H54 (cell line): ENCODE measurements around the gene TIGIT.
A peak's percentile ranks its signal among the peaks of the same experiment; 100 is the strongest.

Experiments
- DNase-seq: peaks from one replicate; pipeline ENCODE4 v3.0.0; 2011; ENCODE audit warnings: low spot score, mixed read lengths; ENCODE audit not compliant: insufficient read length
- FAIRE-seq: peaks from 3 replicates; lab custom pipeline; 2011; peaks lifted over from hg19 to GRCh38; lab: Jason Lieb, UNC
- POLR2A ChIP-seq: IDR thresholded peaks from 2 replicates; pipeline ENCODE4 v1.6.1; 2011; ENCODE audit warnings: low read depth, mild to moderate bottlenecking, low read length

Gene TIGIT

GRCh38 chr3:114327665-114328064 is 33.8 kb downstream of the TIGIT start:
- FAIRE-seq = no peak
- DNase-seq = no peak
- no peak for TF ChIP-seq POLR2A

GRCh38 chr3:114328345-114328744 is 34.5 kb downstream of the TIGIT start:
- no peak for FAIRE-seq
- no peak for TF ChIP-seq POLR2A
- no peak for DNase-seq

GRCh38 chr3:114329823-114330222 is 36.0 kb downstream of the TIGIT start:
- no peak for FAIRE-seq
- no peak for DNase-seq
- no peak for TF ChIP-seq POLR2A

- no peak for TF ChIP-seq POLR2A
- FAIRE-seq = no peak
- no peak for DNase-seq
Observed at GRCh38 chr3:114331007-114331406, 37.2 kb downstream of the TIGIT start.

- no peak for FAIRE-seq
- no peak for TF ChIP-seq POLR2A
- DNase-seq = no peak
Observed at GRCh38 chr3:114331710-114332109, 37.9 kb downstream of the TIGIT start.

- DNase-seq = no peak
- FAIRE-seq = no peak
- TF ChIP-seq POLR2A = no peak
Observed at GRCh38 chr3:114332342-114333179, 38.7 kb downstream of the TIGIT start.

GRCh38 chr3:114333180-114333922 is 39.5 kb downstream of the TIGIT start:
- FAIRE-seq (no peak), DNase-seq (no peak)

GRCh38 chr3:114333923-114334240 is 40.1 kb downstream of the TIGIT start:
- DNase-seq (no peak), FAIRE-seq (no peak)
- no peak for TF ChIP-seq POLR2A

More at GRCh38 chr3:114333180-114333922, 39.5 kb downstream of the TIGIT start:
- TF ChIP-seq POLR2A = no peak

GRCh38 chr3:114336122-114336697 is 42.4 kb downstream of the TIGIT start:
- TF ChIP-seq POLR2A = no peak
- peak; percentile 36 for FAIRE-seq
- DNase-seq = no peak

GRCh38 chr3:114336857-114337256 is 43.0 kb downstream of the TIGIT start:
- DNase-seq = no peak
- TF ChIP-seq POLR2A = no peak
- FAIRE-seq = no peak

- no peak for TF ChIP-seq POLR2A
- DNase-seq = no peak
- FAIRE-seq = no peak
Observed at GRCh38 chr3:114338651-114339357, 45.0 kb downstream of the TIGIT start.

- FAIRE-seq (no peak), DNase-seq (no peak)
- no peak for TF ChIP-seq POLR2A
Observed at GRCh38 chr3:114344492-114344891, 50.7 kb downstream of the TIGIT start.

GRCh38 chr3:114350271-114350670 is 56.4 kb downstream of the TIGIT start:
- TF ChIP-seq POLR2A = no peak
- DNase-seq (no peak), FAIRE-seq (no peak)

- DNase-seq = no peak
- FAIRE-seq = no peak
Observed at GRCh38 chr3:114350690-114351089, 56.9 kb downstream of the TIGIT start.

More at GRCh38 chr3:114350690-114351089, 56.9 kb downstream of the TIGIT start:
- TF ChIP-seq POLR2A = no peak
